NCI-H2196 (cell line): ENCODE measurements around the gene UBE2L5.

Source experiments
- DNase-seq: peaks from one replicate; lab custom pipeline; 2025; ENCODE audit not compliant: unreplicated experiment; lab: John Stamatoyannopoulos, UW

UBE2L5 gene

GRCh38 chr13:30404207-30404606 is 18.1 kb upstream of the UBE2L5 start:
- DNase-seq: no peak

DNA sequence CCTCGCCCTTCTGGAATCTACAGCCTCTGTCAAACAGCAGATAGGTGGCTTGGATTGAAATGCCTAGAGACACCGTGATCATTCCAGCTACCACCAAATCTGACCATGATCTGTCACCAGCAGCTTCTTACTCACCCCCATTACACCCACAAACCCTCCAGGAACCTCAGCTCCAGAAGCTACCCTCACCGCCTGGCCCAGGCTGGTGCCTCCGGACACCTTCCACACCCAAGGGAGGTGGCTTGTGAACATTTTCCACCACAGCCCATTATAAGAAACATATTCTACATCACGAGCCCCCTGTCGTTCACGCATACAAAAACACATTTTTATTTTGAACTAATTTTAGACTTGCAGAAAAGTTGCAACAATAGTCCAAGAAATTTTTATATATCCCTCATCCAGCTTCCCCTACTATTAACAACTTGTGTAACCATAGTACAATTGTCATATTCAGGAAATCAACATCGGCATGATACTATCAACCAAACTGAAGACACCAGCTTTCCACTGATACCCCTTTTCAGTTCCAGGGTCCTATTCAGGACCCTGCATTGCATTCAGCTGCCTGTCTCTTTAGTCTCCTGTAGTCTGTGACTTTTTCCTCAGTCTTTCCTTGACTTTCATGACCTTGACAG is 15.4 kb upstream of the UBE2L5 start:
- no peak for DNase-seq

DNA sequence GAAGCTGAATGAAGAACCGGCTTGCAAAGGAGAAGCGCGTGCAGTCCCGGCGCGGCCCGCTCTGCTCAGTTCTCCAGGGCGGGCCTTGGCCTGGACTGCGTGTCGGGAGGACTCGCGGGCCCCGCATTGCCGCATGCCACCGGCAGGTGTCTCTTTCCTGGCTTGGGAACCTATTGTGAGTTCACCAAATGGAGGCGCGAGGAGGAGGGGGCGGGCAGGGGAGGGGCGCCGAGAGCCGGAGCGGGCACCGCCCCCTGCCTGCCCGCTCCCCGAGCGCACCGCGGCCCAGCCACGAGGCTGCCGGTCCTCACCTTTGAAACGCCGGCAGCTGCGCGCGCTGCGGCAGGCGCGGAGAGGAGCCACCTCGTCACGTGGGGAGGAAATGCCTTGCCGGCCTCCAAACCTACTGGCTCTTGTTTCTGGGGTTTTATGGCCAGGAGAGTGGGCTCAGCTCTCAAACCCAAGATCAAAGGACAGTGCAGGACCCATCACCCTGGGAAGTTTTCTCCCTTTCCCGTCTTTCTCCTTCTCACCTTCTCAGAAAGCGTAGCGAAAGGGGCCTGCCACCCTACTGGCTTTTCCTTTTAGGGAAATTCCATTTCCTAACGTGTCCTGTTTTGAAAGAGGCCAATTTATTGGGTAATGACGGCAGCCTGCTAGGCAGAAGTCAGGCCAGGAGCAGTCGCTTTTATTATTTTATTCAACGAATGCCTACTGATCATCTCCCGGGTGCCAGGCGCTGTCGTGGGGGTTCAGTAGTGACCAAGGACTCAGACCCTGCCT is 13.8 kb upstream of the UBE2L5 start:
- no peak for DNase-seq

DNA sequence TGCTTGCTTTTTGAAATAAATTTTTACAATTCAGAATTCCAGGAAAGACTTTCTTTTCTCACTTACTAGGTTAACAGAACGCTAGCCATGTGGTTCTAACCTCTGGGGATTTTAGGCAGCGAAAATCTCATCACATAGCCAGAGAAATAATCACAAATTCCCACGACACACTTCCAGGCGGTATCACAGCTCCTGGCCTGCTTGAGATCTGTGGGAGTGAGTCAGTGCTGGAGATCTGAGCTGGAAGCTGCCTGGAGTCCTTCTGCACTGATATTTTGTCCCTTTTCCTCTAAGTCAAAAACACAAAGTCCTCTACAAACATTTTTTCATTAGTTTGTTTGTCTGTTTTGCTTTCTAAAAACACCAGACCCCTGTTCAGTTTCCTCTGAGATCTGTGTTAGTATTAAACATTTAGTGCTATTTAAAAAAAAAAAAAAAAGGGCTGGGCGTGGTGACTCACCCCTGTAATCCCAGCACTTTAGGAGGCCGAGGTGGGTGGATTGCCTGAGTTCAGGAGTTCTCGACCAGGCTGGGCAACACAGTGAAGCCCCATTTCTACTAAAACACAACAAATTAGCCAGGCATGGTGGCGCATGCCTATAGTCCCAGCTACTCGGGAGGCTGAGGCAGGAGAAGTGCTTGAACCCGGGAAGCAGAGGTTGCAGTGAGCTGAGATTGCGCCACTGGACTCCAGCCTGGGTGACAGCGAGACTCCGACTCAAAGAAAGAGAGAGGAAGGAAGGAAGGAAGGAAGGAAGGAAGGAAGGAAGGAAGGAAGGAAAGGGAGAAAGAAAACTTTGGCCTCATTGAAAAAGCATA is 12.2 kb upstream of the UBE2L5 start:
- DNase-seq: no peak

DNA sequence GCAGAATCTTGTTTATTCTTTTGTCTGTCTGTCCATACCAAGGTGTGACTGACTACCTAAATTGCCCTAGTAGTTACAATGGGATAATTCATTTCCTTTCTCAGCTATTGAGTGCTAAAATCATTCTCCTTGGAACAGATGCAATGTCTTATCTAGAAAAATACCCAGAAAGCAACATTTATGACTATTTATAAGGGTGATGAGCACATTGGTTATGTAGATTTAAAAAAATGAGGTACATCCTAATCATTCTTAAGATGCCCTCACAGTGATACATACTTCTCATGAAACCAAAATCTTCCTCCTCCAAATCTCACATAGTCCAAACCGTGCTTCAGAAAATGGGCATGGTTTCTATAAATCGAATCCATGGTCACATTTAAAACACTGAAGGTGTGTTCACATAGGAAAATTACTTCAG is 11.6 kb upstream of the UBE2L5 start:
- DNase-seq: no peak

- no peak for DNase-seq
Observed at GRCh38 chr13:30412346-30412745, 9.9 kb upstream of the UBE2L5 start.

- no peak for DNase-seq
Observed at GRCh38 chr13:30413842-30414241, 8.5 kb upstream of the UBE2L5 start.

DNA sequence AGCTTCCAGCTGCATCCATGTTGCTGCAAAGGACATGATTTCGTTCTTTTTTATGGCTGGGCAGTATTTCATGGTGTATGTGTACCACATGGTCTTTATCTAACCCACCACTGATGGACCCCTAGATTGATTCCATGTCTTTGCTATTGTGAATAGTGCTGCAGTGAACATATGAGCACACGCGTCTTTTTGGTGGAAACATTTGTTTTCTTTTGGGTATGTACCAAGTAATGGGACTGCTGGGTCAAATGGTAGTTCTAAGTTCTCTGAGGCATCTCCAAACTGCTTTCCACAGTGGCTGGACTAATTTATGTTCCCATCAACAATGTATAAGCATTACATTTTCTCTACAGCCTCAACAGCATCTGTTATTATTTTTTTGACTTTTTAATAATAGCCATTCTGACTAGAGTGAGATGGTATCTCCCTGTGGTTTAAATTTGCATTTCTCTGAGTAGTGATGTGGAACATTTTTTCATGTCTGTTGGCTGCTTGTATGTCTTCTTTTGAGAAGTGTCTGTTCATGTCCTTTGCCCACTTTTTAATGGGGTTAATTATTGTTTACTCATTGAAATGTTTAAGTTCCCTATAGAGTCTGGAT is 6.8 kb upstream of the UBE2L5 start:
- DNase-seq: no peak

- DNase-seq: no peak
Observed at GRCh38 chr13:30416471-30416870, 5.8 kb upstream of the UBE2L5 start.

DNA sequence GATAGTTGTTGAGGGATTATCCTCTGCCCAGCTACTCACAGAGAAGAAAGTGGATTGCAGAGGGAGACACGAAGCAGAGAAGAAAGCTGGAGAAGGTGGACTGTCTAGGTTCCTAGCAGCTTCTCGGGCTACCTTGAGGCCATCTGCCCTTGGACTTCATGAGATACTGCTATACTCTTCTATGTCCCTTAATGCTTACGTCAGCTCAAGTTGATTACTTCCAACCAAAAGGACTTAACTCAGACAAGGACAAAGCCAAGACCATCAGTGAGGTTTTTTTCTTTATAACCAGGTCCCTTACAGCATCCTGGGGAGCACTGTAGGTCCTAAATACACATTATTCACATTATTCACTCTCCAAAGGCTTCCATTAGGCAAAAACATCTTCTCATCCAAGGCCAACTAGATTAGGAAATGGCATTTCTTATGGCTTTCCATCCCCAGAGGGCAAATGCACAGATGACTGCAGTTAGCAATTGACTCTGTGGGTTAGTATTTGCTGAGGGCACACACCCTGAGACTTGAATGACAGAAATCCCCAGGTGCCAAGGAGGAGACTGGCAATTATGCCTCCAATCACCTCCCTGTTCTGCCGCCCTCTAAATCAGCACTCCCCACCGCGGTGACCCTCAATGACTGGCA is 4.1 kb upstream of the UBE2L5 start:
- DNase-seq: no peak

DNA sequence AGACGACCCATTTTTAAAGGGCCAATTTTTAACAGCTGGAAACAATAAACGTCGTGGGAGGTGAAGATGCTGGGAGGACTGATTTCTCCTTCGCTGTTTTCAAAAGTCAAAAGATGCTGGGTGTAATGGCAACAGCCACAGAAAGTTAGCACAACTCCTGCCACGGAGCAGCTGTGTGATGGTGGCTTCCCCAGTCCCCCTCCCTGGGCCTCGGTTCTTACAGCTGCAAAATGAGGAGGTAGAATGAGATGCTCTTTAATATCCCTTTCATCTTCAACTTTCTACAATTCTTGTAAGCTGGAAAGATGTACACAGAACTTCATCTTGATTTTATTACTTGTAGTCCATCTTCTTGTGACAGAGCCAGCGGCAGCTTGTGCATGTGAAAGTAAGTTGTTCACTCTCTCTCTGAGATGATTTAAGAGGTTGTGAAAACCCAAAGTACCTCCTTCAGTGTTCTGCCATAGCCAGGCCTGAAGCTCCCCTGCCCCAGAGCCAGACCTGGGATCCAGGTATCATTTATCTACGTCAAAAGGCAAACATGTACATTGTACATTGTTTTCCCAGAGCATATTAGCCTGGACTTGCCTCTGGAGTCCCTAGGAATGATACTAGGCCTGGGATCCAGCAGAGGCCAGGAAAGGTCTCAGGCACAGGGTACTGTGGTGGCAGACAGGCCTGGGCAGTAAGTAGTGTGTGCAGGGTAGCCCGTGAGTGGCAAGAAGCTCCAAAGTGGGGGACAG is 3.4 kb upstream of the UBE2L5 start:
- DNase-seq: no peak

DNA sequence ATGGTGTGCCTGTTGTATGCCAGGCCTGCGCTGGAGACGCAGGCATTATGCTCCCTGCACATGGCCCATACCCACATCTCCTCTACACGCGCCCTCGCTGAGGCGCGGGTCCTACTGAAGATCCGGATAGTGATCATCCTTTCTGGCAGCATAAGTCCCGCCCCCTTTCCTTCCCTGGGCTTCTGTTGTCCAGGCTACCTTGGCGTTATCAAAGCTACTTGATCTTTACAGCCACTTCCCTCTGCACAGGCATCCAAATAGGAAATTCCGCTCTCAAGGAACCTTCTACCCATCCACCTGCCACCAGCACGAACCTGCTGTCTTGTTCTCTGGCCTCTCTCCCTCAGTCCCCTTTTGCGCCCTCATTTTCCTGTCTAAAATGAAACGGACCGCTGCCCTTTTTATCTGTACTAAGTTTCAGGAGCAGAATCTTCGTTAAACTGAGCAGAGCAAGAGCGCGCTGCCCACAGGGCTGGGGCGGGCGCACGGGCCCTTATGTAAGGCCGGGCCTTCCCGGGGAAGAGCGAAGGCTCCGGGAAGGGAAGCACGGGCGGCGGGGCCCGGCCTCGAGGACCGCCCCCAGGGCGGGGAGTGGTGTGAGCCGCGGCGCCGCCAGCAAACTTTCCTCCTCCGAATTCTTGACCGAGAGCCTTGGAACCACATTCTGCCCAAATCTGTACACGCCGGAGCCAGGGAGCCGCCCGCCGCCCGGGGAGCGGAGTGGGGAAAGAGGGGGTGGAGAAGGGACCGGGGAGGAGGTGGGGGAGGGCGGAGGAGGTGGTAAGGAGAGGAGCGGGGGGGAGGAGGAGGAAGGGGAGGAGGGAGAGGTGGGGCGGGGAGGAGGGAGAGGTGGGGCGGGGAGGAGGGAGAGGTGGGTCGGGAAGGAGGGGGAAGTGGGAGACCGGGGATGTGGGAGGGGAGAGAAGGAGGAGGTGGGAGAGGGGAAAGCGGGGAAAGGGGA is 920 bp upstream of the UBE2L5 start:
- DNase-seq: no peak

DNA sequence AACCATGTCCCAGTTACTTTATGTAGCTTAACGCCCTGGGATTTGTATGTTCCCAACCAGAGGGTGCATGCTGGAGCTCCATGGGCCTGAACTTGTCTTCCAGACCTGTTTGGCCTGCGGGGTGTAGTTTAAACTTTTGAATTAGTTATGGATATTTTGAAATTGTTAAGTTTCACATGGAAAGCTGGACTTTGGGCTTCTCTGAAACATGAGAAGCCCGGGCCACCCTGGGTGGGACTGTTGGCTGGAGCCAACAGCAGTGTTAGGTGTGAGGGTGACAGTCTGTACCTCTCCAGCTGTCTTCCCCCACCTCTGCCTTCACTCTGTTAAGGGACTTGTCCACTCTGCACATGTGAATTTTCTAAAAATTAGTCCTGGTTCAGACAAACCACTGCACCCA is 1.6 kb downstream of the UBE2L5 start:
- no peak for DNase-seq

DNA sequence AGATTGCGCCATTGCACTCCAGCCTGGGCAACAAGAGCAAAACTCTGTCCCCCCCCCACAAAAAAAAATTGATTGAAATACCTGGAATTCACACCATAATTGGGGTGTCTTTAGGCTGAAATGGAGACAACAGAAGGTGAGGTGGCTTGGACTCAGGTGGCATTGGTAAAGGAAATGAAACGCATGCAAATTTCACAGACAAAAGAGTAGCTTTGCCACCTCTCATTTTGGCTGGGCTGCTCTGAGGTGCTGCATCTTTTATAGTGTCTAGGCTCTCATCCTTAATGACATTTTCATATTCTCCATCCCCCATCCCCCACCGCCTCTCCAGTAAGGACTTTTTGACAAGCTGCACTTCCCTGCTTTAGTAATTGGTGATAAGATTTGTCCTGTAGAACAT is 6.9 kb downstream of the UBE2L5 start:
- no peak for DNase-seq

DNA sequence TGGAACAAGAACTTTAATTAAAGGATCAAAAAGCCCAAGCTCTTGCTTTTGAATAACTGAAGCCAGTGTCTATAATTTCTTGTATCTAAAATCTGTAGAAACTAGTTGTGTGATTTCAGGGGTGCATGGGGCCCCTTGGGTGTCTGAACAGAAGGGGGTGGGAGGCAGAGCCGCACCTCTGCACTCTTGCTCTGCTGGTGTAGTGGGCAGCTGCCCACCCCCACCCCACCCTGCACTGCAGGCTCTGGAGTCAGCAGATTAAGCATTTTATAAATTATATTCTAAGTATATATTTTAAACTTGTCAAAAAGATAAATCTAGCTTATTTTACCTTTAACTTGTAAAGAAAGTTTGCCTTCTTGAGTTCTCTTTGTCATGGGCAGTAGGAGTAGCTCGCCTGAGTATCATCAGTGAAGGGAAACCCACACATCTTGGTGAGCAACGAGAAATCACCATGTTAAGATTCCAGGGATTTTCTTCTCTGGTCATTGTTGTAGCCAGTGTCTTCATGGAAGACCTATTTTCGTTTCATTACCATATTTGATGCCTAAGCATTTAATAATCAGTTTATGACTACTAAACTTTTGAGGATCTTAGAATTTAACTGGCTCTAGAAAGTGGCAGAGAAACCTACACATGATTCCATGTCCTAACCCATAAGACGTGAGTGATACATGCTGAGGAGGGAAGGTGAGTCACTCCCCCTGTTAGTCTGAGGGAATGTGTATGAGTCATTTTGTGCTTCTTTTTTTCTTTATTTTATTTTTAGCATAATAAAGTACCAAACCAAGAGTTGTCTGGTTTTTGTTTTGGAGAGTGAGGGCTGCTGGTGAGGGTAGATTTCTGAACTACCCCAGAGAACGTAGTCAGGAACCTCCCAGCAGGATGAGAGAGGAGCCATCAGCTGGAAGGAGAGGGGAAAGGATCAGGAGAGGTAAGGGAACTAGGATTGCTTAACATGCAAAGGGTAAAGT is 7.7 kb downstream of the UBE2L5 start:
- DNase-seq: no peak

GRCh38 chr13:30431269-30431940 is 9.1 kb downstream of the UBE2L5 start:
- no peak for DNase-seq

GRCh38 chr13:30435911-30436451 is 13.7 kb downstream of the UBE2L5 start:
- no peak for DNase-seq
